ENCODE results near the gene SCTR.
"Not testable (repeated sequence)": the region's sequence is repeated elsewhere in the genome, so short reads cannot be mapped to it uniquely, and the experiment has no call there.

Gene SCTR

GRCh38 chr2:119425620-119426395, 98.5 kb downstream of the SCTR start:
- no peak for FAIRE-seq

DNA sequence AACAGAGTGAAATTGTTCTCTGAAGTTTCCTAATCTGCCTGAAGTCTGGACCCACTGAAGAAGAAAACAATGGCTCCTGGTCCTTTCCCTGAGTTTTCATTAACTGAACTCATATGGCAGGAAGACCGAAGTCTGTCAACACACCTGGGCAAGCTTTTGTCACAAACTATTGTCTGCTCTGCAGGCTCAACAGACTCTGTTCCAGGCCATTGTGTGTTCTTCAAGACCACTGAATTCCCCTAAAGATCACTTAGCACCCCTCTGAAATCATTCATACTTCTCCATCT, 99.2 kb downstream of the SCTR start:
- FAIRE-seq: no peak

GRCh38 chr2:119424284-119425118, 99.8 kb downstream of the SCTR start:
- FAIRE-seq: no peak

DNA sequence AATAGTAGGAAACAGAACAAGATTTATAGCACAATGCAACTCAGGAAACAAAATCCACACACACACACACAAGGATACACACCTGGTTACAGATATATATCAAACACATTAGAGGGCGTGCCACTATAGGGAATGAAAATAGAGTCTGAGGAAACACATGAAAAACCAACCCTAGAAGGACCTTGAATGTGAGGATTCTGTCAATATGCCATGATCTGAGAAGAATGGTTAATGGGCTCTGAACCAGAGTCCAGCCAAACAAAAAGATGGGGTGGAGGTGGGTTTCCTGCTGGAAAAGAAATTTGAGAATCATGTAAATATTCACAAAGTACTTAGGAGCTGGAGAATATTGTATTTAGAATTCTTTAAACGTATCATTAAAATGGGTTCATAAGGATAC, 100.5 kb downstream of the SCTR start:
- FAIRE-seq: no peak

- FAIRE-seq: no peak
Observed at GRCh38 chr2:119423108-119423444, 101.2 kb downstream of the SCTR start.

- no peak for FAIRE-seq
Observed at GRCh38 chr2:119422360-119423107, 101.7 kb downstream of the SCTR start.

GRCh38 chr2:119421741-119422140, 102.5 kb downstream of the SCTR start:
- FAIRE-seq: no peak

DNA sequence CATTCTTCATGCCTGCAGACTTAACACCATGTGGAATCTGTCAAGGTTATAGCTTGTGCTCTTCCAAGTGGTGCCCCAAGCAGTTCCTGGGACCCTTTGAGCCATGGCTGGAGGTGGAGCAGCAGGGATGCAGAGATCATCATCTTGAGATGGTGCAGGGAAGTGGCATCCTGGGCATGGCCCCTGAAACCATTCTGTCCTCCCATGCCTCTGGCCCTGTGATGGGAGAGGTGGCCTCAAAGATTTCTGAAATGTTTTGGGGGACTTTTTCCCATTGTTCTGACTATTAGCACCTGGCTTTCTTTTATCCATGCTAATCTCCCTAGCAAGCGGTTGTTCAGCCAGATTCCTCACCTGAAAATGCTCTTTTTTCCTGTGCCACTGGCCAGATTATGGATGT, 103.0 kb downstream of the SCTR start:
- no peak for FAIRE-seq

DNA sequence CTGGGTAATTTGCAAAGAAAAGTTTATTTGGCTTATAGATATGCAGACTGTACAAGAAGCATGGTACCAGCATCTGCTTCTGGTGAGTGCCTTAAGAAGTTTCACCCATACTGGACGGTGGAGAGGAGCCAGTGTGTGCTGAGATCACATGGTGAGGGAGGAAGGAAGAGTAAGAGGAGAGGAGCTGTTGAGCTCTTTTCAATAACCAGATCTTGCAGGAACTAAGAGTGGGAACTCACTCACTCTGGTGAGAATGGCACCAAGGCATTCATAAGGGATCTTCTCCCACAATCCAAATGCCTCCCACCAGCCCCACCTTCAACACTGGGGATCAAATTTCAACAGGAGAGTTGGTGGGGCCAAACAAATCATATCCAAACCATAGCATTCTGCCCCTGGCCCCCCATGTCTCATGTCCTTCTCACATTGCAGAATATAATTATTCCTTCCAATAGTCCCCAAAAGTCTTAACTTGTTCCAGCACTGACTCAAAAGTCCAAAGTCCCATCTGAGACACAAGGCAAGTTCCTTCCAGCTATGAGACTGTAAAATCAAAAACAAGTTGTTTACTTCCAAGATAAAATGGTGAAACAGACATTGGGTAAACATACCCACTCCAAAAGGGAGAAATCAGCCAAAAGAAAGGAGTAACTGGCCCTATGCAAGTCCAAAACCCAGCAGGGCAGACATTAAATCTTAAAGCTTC, 104.3 kb downstream of the SCTR start:
- FAIRE-seq: no peak

GRCh38 chr2:119419065-119419464, 105.2 kb downstream of the SCTR start:
- no peak for FAIRE-seq

DNA sequence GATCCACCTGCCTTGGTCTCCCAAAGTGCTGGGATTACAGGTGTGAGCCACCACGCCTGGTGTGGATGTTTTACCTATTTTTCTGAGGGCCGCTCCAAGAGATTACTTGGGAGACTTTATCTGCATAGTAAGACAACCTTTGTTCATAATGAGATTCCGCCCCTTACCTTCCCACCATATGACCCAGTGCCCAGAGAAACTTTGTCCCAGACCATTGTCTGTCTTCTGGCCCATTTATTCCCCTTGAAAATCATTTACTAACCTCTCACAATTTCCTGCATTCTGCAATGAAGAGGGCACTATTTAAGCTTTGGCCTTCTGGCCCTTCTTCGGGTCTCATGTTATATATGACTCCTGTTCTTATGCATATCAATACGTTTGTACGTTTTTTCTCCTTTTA, 106.4 kb downstream of the SCTR start:
- FAIRE-seq: no peak

DNA sequence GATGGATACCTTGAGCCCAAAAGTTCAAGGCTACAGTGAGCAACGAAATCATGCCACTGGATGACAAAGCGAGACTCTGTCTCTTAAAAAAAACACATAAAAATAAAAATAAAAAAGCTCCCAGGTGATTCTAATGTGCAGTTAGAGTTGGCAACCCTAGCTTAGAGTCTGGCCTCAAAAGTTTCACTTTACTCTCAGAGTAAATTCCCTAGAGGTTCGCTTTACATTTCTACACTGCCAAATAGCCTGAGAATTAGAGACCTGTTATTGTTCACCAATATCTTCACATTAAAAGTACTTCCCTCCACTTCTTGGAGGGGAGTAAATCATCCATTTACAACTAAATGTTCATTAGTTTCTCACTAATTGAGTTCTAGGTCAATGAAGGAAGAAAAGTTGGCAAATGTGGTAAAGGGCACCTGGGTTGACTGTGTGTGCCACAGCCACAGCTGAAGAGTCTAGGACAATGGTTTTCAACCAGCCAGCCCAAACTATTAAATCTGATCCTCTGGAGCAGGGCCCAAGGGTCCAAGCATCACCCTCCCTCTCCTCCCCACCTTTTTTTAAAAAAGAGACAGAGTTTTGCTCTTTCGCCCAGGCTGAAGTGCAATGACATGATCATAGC, 107.9 kb downstream of the SCTR start:
- FAIRE-seq: no peak

- no peak for FAIRE-seq
Observed at GRCh38 chr2:119415630-119416029, 108.7 kb downstream of the SCTR start.

GRCh38 chr2:119414894-119415293, 109.4 kb downstream of the SCTR start:
- no peak for FAIRE-seq

DNA sequence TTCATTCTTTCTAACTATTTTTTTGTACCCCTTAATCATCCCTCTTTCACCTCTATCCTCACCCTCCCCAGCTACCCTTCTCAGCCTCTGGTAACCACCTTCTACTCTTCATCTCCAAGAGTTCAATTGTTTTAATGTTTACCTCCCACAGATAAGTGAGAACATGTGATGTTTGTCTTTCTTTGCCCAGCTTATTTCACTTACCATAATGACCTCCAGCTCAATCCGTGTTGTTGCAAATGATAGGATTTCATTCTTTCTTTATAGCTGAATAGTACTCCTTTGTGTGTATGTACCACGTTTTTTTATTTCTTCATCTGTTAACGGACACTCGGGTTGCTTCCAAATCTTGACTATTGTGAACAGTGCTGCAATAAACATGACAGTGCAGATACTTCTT, 114.8 kb downstream of the SCTR start:
- no peak for FAIRE-seq

DNA sequence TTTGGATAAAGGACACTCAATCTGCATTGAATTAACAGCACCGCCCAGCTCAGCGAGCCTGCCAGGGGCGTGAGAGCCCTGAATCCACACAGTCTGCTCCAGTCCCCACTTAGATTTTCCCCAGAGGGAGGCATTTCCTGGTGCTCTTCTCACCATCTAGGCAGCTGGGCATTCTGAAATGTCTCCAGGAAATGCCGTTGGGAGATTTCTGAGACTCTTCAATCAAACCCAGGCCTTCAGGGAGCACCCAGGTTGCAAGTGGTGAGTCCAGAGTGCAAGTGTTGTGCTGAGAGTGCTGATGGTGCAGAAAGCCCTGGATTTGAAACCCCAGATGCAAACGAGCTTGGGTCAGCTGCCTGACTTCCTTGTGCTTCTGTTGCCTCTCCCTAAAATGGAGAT, 116.1 kb downstream of the SCTR start:
- FAIRE-seq: no peak

GRCh38 chr2:119407430-119408220, 116.7 kb downstream of the SCTR start:
- peak; percentile 97 for FAIRE-seq

DNA sequence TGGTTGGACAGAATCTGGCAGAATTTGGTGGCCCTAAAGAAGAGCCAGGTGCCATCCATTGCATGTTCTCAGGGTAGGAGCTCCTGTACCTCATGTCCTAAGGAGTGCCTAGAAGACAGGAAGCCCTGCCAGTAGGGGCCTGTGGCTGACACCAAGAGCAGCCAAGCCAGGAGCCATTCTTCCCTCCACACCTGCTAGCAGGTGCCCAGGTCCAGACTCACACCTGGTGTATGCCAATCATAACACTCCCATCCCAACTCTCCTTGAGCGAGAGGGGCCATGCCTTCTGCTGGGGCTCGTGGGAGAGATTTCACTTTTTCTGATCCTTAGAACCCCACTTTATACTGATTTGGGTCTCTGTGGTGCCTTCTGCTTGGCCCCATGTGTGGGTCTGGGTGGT, 119.1 kb downstream of the SCTR start:
- no peak for FAIRE-seq

- not testable (repeated sequence) for FAIRE-seq
Observed at GRCh38 chr2:119403618-119404017, 120.7 kb downstream of the SCTR start.

GRCh38 chr2:119402645-119403560, 121.4 kb downstream of the SCTR start:
- FAIRE-seq: no peak

- no peak for FAIRE-seq
Observed at GRCh38 chr2:119402106-119402505, 122.2 kb downstream of the SCTR start.
